Measurements from ENCODE around the gene UGT3A2.
"Not testable (repeated sequence)": the region's sequence is repeated elsewhere in the genome, so short reads cannot be mapped to it uniquely, and the experiment has no call there.

UGT3A2 gene

DNA sequence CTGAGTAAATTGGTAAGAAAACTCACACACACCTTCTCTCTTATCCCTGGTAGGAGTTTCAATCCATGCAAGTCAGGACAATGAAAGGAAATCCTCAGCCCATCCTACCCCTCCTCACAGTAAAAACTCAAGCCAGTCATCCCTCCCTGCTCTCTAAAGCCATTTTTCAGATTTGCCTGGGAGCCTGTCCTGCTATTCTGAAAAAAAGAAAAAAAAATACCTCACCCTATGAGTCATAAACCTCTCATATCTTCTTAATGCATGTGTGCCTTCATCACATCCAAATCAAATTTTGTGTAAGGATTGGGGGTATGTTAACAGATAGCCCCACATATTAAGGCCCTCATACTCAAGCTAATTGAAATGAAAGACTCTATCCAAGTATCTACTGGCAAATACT, 14.1 kb downstream of the UGT3A2 start:
- DNase-seq = no peak

DNA sequence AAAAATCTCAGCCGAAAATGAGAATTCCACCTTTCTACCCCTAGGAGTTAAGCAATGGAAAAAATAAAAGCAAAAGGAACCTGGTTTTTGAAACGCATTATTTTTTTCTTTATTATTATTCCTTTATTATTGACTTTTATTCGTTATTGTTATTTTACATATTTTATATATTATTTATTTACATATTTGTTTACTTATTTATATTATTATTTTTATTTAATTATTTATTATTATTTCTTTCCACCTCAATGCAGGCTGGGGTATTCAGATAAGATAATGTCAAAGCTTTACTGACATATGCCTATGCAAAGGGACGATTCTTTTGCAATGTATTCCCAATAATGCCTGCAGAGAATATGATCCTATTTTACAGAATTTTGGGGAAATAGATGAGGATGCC, 16.7 kb downstream of the UGT3A2 start:
- DNase-seq = no peak

DNA sequence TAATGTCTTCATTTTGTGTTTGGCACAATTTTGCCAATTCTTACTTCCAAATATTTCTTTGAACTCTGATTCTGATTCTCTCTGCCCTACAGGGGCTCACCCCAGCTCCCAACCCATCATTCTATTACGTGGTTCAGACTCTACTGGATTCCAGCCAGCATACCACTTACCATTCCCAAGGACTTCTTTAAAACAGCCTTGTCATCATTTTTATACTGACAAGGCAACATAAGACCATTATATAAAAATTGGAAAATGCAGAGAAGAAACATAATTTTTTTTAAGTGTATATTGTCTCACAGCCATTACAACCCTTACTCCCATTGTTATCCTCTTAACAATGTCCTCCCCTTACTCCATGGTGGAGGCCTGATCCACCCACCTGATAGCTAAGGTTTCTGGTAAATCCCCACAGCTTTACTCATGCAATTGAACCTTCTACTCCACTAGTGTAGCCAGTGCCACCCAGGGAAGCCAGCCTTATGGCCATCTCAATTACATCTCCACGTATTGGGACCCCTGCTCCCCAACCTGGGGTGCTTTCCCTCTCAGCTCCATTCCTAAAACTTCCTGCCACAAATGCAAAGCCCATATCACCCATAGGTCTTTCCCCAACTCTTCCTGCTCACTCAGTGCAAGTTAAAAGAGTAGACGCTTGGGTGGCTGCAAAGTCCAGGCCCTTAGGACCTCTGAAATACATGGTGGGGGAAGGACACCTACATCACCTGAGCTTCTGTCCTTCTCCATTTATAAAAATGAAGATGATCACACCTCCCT, 19.1 kb downstream of the UGT3A2 start:
- DNase-seq = no peak

DNA sequence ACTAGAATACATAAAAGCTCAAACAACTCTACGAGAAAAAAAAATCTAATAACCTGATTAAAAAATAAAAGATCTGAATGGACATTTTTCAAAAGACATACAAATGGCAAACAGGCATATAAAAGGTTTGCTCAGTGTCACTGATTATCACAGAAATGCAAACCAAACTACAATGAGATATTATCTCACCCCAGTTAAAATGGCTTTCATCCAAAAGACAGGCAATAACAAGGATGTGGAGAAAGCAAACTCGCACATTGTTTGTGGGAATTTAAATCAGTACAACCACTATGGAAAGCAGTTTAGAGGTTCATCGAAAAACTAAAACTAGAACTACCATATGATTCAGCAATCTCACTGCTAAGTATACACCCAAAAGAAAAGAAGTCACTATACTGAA, 20.8 kb downstream of the UGT3A2 start:
- no peak for DNase-seq

DNA sequence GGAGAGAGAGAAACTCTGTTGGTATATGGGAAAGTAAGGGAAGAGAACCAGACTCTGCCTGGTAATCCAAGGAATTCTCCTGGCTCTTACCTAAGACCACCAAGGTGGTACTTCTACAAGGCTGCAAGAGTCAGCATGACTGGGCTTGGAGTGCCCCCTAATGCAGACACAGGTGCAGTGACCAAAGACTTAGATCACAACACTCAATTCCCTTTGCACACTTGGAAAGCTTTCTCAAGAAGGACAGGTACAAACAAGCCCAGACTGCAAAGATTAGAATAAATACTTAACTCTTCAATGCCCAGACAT, 25.2 kb downstream of the UGT3A2 start:
- DNase-seq = no peak

DNA sequence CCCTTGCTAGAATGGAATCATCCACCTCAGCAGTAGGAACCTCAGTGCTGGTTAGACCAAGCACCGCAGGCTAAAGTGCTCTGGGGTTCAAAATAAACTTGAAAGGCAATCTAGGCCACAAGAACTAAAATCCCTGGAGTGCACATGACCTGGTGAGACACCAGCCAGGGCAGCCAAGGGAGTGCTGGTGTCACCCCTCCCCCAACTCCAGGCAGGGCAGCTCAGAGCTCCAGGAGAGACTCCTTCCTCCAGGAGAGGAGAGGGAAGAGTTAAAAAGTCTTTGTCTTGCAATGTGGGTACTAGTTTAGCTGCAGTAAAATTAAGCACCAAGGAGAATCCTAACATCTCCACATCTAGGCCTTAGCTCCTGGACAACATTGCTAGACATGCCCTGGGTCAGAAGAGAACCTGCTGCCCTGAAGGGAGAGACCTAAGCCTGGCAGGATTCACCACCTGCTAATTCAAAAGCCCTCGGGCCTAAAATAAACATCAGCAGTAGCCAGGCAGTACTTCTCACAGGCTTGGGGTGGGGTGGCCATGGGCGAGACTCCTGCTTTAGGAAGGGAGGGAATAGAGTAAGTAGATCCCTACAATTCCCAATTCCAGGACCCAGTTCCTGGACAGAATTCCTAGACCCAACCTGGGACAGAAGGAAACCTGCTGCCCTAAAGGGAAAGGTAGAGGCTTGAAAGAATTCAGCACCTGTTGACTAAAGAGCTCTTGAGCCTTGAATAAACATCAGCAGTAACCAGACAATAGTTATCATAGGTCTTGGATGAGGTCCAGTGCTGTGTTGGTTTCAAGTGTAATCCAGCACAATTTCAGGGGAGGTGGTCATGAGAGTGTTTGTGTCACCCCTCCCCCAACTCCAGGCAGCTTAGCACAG, 25.8 kb downstream of the UGT3A2 start:
- DNase-seq = no peak

DNA sequence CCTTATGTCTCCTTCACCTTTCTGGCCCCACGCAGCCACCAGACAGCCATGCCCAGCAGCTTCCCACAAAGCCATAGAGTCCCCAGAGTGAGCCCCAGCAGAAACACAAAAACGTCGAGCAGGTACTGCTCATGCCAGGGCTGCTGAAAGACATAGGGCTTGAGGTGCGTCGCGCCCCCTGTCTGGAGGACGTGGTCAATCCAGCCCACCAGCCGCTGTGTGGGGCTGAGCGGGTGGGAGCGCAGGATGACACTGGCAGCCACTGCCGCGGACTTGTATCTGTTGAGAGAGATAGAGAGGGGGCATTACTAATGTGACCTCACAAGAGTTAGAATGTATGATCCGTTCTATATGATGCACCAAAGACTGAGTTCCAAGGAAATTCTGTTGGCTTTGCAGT, 31.0 kb downstream of the UGT3A2 start:
- no peak for DNase-seq

DNA sequence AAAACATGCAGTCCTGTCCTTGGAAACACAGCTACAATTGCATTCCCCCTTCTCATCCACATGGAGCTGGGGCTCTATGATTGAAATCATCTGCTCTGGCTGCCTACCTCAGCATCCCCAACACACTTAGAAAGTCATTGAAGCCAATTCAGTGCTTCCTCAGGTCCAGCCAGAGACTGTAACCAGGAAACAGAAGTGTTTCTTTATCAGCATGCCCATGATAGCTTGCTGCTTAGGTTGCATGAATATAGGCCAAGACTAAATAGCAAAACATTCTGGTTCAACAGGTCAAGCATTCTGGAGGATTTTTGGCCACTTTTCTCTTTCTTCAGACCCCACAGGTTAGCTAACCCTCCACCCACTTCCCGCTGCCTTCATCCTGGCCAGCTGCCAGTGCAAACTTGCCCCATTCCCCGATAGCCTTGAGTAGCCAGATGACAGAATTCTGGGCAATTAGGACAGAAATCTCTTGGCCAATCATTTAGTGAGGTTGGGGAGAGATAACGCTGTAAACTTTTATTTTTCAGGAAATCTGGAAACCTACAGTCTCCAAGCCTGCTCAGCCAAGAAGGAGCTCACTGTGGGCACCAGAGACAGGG, 32.0 kb downstream of the UGT3A2 start:
- DNase-seq = not testable (repeated sequence)

DNA sequence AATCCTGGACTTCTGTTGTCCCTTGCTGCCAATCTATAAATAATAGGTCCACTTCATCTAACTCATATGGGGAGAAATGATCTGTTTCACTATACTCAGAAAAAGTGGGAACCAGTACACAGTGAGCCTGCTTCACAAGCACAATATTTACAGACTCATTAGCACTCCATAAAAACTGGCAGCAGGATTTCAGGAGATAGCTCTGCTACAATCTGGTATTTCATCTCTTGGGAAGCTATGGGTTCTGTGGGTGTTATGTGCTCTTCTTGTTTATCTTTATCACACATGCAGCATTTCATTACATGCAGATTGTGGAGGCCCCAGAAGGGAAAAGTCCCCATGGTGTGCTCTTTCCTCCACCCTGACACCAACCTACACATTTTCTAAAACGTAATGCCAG, 33.2 kb downstream of the UGT3A2 start:
- no peak for DNase-seq

DNA sequence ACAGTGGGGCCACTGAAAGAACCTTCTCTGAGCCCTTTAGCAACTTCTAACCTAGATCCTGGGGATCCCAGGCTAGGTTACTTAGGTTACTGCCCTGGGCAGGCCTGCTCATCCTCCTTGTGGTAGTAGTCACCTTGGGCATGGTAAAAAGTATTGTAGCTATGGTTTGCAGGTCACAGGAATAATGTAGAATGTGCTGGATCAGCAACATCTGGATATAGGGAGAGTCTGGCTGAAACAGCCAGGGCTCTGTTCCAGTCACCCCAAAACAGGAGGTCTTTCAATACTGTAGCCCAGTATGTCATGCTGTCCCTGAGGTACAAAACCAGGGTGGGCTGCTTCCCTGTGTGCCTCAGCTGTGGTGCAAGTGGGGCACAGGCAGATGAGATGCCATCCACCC, 33.6 kb downstream of the UGT3A2 start:
- DNase-seq = no peak

DNA sequence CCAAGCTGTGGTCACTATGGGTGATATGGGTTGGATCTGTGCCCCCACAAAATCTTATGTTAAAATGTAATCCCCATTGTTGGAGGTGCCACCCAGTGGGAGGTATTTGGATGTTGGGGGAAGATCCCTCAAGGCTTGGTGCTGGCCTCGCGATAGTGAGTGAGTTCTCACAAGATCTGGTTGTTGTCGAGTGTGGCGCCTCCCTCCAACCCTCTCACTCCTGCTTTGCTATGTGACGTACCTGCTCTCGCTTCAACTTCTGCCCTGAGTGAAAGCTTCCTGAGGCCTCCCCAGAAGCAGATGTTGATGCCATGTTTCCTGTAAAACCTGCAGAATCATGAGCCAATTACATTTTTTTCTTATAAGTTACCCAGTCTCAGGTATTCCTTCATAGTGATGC, 35.5 kb downstream of the UGT3A2 start:
- no peak for DNase-seq

DNA sequence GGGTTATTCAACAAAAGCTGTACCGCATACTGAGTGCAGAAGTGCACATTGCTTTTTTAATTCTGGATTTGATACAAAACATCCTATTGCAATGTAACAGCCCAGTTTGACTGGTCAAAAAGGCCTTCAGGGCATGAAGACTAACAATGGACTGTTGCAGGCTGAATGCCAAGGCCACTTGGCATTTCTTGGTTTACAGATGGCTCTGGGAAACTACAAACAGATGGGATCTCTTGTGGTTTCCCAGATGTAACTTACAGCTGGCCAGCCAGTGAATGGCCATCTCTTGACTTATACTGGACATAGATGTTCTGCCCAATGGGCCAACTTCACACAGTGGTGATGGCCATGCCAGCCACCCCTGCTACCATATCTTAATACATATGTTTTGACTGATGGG, 36.8 kb downstream of the UGT3A2 start:
- no peak for DNase-seq

DNA sequence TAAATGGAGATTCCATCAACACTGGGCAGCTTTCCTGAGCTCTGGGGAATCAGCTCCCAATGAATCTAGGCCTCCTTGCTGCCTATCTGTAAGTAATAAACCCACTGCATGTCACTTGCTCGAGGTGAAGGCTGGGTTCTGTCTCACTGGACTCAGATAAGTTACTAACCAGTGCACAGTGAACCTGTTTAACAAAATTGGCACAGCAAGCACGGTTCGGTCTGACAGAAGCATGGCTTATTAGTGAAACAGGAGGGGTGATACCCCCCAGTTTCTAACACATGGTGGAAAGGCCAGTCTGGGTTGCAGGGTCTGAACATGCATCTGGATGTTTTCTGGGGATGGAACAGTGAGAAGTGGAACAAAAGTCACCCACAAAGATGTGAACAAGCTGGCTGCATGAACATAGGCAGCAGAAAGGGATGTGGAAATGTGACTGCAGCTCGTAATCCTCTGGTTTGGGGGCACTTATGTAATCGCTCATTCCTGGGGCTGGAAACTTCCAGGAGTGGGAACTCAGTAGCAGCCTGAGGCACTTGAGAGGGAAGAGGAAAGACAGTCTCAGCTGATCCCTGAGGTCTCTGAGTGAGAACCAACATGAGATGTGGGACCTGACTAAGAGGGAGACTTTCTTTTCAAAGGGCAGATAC, 37.7 kb downstream of the UGT3A2 start:
- DNase-seq = no peak

DNA sequence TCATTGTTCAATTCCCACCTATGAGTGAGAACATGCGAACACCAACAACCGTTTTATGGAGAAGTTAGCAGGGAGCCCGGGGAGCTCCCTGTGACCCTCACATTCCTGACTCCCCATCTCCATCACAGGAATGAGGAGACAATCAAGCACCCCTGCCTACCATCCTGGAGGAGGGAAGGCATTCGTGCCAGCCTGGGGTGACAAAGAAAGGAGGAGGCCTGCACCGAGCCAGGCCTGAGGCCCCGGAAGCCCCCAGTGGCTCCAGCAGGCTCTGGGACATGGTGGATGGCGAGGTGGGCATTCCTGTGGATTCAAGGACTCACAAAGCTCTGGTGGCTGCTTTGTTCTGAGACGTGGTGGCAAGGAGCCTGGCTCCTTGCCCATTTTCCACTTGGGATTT, 39.0 kb downstream of the UGT3A2 start:
- no peak for DNase-seq

DNA sequence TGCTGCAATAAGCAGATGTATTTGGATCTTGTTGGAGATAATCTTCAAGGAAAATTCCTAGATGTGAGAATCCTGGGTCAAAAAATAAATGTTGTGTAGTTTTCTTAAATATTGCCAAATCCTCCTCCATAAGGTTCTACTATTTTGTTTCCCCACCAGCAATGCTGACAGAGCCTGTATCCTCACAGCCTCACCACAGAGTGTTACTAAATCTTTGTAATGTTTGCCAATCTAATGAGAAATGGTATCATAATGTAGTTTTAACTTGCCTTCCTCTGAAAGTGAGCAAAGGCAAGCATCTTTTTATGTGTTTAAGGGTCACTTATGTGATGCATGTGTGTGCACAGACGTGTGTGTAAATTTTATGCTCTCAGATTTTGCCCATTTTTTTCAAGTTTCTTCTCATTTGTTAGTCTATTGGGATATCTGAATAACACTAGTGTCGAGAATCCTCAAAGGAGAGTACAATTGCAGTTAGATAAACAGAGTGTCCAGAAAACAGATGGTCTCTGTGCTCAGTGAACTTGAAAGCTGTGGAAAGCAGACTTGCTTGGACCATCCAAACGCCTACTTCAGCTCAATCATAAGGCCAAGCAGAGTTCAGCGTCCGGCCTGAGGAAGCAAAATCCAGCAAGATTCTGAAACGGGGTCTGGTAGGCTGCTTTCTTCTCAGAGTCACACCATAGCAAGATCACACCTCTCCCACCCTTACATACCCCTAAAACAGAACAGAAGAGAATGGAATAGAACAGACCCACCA, 39.8 kb downstream of the UGT3A2 start:
- no peak for DNase-seq

DNA sequence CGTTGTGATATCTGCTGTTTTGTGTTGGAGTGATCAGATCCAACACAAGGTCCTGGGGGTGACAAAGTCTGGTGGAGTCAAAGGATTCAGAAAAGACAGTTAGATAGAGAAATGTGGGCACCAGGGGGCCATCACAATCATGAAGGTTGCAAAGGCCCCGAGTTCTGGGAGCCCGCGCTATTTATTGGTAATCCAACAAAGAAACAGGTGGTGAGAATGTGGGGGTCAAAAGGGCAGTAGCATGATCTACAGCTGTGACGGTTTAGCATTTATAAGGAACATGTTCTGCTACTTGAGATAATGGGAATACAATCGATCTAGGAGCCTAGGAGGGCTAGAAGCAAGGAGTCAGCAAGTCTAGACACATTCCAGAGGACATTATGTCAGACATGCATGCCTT, 44.4 kb downstream of the UGT3A2 start:
- DNase-seq = not testable (repeated sequence)

DNA sequence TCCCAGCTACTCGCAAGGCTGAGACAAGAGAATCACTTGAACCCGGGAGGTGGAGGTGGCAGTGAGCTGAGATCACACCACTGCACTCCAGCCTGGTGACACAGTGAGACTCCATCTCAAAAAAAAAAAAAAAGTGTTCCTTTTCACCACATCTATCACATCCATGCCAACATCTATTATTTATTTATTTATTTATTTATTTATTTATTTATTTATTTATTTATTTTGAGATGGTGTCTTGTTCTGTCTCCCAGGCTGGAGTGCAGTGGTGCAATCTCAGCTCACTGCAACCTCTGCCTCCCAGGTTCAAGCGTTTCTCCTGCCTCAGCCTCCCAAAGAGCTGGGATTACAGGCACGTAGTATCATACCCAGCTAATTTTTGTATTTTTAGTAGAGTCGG, 47.1 kb downstream of the UGT3A2 start:
- not testable (repeated sequence) for DNase-seq

DNA sequence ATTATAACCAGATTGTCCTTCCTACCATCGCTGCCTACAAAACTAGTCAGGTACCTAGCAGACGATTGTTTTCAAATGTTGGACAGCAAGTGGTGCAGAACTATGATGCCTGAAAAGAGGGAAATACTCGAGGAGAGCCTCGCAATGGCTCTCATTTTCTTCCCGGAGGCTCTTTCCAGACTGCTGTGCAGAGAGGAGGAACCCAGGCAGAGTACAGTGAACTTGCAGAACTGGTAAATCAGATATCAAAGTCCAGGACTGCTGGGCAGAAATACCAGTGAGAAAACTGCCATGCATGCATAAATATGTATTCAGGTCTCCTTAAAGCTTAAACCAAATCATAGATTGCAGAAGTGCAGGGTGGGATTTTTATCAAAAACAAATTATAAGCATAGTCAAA, 49.1 kb downstream of the UGT3A2 start:
- DNase-seq = no peak

DNA sequence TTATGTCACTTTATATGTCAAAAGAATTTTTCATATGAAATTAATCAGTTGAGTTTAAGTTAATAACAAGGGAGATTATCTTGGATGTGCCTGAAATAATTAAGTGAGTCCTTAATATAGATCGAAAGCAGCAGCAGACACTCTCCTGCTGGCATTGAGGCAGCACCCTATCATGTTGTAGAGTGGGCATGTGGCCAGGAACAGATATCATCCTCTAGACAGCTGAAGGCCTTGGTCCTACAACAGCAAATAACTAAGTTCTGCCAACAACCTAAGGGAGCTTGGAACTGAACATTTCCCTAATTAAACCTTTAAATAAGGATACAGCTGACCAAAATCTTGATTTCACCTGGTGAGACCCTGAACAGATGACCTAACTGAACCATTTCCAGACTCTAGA, 49.7 kb downstream of the UGT3A2 start:
- no peak for DNase-seq

DNA sequence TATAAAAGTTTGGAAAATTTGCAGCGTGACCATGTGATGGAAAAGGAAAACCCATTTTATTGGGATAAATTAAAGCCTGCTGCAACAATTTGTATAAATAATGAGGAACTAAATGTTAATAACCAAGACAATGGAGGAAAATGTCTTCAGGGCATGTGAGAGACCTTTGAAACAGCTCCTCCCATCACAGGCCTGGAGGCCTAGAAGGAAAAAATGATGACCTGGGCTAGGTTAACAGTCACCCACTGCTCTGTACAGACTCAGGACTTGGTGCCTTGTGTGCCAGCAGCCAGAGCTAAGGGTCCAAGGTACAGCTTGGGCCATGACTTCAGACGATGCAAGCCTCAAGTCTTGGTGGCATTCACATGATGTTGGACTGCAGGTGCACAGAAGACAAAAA, 53.5 kb downstream of the UGT3A2 start:
- DNase-seq = no peak

DNA sequence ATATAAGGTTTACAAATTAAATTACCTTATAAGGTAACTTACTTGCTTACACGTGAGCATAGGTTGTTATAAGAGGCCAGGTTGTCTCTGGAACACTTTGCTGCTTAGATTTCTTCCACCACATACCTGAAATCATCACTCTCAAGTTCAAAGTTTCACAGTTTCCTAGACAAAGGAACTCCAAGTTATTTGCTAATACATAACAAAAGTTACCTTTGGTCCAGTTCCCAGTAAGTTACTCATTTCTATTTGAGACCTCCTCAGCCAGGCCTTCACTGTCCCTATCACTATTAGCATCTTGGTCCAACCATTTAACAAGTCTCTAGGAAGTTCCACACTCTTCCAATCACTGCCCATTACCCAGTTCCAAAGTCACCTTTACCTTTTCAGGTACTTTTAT, 57.0 kb downstream of the UGT3A2 start:
- no peak for DNase-seq

DNA sequence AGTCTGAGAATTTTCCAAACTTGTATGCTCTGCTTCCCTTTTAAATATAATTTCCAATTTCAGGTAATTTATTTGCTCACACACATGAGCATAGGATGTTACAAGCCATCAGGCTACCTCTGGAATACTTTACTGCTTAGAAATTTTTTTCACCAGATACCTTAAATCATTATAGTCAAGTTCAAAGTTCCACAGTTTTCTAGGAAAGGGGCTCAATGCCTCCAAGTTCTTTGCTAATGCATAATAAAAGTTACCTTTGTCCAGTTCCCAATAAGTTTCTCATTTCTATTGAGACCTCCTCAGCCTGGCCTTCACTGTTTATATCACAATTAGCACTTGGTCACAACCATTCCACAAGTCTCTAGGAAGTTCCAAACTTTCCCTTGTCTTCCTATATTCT, 59.3 kb downstream of the UGT3A2 start:
- no peak for DNase-seq

DNA sequence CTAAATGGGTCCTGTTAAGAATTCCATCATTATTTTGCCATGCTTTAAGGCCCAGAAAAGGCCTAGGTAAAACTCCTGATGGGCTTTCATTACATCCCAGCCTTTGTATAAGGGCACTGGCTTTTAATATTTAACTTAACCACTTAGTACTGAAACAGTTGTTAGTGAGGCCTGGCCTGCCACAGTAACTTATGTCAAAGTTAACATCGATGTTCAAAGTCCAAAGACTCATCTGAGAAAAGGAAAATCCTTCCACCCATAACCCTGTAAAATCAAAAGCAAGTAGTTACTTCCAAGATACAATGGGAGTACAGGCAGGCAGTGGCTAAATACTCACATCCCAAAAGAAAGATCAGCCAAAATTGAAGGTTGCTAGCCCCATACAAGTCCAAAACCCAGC, 60.5 kb downstream of the UGT3A2 start:
- no peak for DNase-seq
